ENCODE results near the gene MCM3.

Gene MCM3

DNA sequence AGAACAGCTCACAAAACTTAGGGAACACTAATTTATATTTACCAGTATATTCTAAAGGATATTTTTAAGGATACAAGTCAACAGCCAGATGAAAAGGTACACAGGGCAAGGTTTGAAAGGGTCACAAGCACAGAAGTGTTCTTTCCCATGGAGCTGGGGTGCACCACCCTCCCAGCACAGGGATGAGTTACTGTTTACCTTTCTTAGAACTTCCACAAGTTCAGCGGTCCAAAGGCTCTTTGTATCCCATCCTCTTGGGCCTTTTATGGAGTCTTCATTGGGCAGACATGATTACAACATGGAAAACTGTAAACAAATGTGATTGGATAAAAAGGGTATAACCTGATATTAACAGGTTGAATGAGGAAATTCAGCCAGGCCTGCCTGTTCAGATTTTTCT is 39.1 kb downstream of the MCM3 start:
- no peak for ATAC-seq

DNA sequence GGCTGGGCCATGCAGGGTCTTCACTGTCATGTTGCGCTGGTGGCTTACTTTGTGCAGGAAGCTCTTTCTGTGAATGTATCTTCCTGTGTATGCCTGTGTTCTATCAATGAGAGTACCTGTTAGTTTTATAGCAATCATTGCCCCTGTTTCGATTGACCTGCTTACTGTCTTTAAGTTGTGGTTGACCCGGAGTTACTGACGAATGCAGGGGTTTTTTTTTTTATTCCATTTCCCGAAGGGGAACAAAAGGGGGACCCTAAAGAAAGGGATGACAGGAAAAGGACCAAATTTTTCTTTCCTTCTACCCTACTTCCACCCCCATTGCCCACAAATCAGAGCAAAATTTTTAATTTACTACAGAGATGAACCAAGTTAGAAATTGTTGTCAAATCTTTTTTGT is 40.1 kb downstream of the MCM3 start, which contains the start of gene IL17F:
Gene IL17F, minus strand, starts transcription at position 101 of the 400 bp plus-strand sequence. Its CDS starts 71 bp downstream, at position 30.
- ATAC-seq, result no peak

DNA sequence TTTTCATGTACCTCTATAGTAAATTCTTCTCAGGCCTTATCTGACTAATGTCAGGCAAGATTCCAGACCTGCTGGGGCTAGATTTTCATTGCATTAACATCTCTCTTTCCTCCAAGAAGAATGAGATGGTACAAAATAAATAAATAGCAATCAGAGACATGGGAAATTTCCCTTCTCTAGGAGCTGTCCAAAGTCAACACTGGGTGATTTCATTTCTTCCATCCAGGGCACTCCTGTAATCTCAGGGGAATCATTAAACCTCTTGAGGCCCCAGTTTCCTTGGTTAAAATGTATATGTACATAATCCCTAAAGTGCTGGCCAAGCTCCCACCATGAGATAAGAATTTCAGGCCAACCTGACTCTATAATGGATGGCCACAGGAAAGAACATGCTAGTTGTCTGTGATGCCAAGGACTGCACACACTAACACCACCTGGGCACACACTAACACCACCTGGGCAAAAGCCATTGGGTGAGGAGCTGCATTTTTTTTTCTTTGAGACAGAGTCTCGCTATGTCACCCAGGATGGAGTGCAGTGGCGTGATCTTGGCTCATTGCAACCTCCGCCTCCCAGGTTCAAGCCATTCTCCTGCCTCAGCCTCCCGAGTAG is 41.2 kb downstream of the MCM3 start:
- ATAC-seq, result no peak

DNA sequence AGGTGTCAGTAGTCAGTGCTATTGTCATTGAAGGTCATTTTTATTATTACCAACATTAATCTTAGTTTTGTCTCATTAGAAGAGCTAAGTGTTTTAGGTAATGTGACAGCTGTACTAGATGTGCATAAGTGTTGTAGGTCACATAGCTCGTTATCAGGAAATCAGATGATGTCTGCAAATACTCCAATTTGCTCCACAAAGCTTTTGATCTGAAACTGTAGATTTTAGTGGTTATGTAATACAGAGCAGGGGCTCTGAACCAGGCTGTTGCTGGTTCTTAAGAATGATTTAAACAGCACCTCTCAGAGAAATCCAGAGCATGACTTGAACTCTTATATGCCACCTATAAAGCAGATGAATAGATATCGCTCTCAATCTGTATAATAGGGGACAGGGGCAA is 42.7 kb downstream of the MCM3 start:
- ATAC-seq, result no peak

DNA sequence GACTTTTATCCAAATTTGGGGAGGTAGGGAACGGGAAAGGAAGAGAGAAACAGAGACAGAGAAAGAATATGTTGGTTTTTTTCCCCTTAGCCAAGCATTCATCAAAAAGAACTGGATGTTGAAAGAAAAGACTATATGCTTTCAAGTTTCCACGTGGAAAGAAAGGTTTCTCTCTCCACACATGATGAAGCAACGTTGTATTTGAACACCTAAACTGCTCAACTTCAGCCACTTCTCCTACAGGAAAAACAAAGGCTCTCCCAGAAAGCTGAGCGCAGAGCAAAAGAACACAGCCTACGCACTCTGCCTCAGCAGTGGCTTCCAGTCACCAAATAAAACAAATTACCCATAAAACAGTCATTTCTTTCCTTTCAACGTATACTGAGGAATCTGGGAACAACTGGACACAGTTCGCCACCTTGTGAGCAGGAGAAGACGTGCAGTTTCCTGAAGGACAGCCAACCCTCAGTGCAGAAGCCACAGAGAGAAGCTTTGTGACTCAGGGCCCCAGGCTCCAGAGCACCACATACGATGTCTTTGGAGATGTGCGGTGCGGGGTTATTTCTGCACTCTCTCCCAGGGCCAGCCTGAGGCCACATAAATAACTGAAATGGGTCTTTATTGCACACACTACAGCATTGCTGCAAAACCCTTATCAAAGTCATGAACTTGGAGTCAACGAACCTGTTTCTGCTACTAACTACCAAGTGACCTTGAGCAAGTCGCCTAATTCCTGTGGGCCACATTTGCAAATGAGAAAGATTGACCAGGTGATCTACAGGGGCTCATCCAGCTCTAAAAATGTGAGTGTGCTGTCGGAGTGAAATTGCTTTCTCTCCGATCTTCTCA is 50.3 kb downstream of the MCM3 start:
- peak in 1 of 2 donors; percentile 24 for ATAC-seq

DNA sequence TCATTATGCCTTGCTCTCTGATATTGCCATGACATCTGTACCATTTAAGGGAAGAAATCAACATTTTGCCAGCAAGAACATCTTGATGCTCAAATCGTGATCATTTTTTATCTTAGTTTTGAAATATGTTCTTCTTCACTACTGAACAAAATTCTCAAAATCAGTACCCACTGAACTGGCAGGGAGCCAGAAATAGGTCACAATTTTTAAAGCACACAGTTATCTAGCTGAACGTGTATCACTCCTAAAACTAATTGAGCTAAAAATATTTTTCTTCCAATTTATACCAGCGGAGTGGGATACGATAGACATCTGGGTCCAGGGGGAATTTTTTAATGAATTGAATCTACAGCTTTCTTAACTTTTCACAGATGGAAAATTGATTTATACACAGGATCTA is 51.5 kb downstream of the MCM3 start:
- no peak for ATAC-seq

DNA sequence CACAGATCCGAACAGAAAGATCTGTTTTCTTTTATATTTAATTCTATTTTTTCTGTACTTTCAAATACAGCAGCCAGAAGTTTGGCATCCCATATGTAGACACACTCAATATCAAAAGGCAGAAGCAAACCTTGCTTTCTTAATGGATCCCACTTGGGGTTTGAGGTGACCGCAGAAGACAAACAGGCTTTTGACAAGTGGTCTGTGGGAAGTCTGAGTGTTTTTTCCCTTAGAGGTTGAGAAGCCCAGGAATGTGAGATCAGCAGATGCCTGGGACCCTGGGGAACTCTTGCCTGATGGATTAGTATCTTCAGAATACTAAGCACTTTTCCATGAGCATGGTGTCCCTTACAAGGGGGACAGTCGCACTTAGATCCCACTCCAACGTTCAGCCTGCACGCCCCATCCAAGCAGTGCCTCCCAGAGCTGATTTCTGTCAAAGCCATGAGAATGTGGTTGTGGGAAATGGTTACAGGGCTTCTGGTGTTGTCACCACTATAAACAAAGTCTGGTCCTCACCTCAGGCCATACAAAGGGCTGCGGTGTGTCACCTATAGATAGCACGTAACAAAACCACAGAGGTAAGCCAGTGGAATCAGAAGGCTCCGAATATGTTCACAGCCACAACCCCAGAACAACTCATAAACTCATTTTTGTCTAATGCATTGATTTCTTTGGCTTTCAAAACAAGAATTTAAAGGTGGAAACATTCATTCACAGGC is 53.0 kb downstream of the MCM3 start:
- no peak for ATAC-seq

DNA sequence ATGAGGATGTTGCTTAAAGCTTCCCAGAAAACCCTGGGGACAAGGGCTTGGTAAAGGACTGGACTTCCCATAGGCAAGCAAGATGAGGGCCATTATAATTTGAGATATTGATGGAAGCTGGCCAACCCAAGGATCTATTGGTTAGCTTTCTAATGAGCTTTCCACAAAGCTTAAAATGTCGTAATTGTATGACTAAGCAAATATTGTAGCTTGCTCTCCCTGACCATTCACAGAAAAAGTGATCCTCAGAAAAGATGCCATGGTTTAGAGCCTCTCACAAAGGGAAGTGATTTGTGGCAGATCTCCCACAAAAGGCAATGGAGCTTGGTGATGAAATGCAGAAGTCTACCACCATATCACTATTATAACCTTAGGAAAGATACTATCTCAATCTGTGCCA is 53.9 kb downstream of the MCM3 start:
- ATAC-seq, result no peak

DNA sequence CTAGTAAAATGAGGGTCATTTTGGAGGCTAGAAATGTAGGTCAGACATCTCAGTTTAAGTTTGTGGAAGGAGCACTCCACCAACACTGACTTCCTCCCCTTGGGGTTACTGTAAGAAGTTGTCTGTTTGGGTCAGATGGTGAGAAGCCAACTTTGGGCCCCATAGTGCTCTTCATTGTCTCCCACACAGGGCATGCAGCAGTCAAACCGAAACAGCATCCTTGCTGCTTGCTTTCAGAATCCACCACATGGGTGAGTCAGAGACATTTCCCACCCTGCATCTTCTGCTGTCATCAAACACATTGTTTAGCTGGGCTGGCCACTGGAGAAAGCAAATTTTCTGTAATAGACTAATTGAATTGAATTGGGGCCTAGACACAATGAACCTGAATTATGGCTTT is 57.0 kb downstream of the MCM3 start:
- peak; percentile 88 to 97 for ATAC-seq

DNA sequence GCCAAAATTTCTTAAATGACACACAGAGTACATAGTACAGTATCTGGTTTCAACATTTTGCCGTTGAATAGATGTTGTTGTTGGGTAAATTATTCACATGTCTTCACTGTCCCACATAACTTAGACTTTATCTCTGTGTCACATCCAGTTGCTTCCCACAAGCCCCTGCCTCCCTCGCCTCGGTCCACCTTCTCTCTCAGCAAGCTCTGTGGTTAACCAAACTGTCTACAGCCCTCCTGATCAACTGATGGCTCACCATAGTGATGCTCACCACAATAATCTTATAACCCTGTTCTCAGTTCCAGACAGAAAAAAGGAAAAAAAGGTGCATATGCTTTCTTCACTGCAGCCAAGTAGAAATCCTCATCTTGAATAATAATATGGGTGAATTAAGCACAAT is 63.2 kb downstream of the MCM3 start:
- peak; percentile 75 to 90 for ATAC-seq

DNA sequence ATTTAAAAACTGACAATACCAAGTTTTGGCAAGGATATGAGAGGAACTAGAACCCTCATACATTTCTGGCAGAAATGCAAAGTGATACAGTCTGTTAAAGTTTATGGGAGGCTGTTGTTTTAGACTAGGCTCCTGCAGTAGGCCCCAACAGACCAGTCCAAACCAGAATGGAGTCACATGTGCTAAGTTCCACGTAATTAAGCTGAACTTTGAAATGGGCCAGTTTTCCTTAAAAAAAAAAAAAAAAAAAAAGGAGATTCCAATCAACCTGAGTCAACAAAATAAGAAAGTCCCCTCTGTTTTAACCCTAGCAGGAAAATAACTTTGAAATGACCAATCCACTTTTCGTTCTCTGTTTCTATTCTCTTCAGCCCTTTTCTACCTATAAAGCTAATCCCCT is 66.8 kb downstream of the MCM3 start:
- ATAC-seq, result no peak

DNA sequence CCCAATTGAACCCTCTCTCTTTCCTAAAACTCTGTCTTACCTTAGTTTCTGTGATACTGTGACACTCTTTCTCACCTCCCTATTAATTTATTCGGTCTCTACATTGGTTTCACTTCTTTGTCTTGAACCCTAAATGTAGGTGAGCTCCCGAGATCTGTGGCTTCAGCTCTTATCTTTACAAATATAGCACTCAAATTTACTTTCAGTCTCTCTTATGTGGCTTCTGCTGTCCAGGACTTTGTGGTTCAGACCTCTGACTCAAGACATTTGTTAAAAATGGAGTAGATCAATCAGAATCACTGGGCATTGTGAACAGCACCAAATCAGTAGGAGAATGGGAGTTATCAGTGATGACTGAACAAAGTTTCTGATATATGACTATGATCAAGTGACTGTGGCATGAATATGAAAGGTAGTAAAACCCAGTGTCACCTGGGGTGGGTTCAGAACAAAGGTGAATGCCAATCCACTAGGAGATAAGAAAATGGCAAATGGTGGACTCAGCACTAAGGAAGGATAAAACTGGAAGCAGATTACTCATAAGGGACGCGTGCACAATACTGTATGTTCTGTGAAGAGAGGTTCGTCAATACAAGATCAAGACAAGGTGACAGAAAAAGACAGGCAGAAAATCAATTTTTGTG is 67.5 kb downstream of the MCM3 start:
- no peak for ATAC-seq

DNA sequence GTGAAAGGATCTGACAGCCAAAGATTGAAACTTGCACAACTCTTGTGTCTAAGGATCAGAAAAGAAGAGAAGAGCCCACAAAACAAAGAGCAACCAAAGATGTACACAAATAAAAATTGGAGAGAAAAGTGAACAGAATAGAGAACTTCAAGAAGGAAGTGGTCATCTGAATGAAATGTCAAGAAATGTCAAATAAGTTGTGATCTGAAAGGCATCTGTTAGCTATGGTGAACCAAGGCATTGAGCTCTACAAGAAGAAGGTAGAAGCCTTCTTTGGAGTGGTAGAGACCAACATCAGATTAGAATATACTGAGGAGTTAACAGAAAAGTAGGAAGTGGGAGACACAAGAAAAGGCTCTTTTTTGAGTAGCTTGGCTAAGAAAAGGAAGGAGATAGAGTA is 68.8 kb downstream of the MCM3 start:
- no peak for ATAC-seq

All from activated CD4-positive, CD25-positive, alpha-beta regulatory T cell treated with anti-CD3 and anti-CD28 coated beads, Interleukin-2, amount 50 U/mL, for 24 hours (primary cell).